HG02610 (cell line): ENCODE measurements around the gene COMMD7.
"Not testable (repeated sequence)": the region's sequence is repeated elsewhere in the genome, so short reads cannot be mapped to it uniquely, and the experiment has no call there.

Experiments used
- ATAC-seq: cut with Tn5 transposase; IDR thresholded peaks from one replicate; pipeline ENCODE4 v1.9.1; 2021; ENCODE audit warnings: mild to moderate bottlenecking, moderate library complexity; ENCODE audit not compliant: unreplicated experiment

COMMD7 gene

DNA sequence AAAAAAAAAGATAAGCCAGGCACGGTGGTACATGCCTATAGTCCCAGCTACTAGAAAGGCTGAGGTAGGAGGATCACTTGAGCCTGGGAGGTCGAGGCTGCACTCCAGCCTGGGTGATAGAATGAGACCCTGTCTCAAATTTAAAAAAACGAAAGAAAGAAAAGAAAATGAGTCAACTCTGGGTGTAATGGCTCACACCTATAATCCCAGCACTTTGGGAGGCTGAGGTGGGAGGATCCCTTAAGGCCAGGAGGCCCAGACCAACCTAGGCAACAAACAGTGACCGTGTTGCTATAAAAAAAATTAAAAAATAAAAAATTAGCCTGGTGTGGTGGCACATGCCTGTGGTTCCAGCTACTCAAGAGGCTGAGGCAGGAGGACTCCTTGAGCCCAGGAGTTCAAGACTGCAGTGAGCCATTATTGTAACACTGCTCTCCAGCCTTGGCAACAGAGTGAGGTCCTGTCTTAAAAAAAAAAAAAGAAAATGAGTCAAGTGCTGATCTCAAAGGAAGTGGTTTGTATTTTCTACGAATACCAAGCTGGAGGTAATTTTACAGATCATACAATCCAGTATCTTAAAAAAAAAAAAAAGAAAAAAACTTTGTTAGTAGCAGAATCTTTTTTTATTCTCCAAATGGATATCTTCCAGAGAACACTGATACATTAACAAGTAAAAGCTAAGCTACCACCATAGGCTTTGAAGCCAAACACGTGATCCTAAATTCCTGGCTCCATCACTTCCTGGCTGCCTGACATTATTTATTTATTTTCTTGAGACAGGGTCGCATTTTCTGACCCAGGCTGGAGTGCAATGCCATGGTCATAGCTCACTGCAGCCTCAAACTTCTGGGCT is 5.7 kb downstream of the COMMD7 start:
- no peak for ATAC-seq

DNA sequence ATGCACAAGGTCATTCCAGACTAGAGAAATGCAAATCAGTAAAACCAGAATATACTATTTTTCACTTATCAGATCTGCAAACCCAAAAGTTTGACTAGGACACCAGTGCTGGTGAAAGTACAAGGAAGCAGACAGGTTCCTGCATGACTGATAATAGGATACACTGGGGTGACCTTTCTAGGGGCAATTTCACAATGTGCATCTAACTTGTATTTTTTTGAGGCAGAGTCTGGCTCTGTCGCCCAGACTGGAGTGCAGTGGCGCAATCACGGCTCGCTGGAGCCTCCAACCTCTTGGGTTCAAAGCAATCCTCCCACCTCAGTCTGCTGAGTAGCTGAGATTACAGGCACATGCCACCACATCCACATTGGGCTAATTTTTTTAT is 11.4 kb downstream of the COMMD7 start:
- no peak for ATAC-seq

DNA sequence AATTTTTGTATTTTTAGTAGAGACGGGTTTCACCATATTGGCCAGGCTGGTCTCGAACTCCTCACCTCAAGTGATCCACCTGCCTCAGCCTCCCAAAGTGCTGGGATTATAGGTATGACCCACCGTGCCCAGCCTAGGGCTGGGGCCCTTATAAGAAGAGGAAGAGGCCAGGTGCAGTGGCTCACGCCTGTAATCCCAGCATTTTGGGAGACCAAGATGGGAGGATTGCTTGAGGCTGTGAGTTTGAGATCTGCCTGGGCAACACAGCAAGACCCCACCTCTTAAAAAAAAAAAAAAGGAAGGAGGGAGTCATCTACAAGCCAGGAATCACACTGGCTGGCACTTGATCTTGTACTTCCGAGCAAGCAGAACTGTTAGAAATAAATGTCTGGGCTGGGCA is 13.9 kb downstream of the COMMD7 start:
- ATAC-seq: not testable (repeated sequence)

DNA sequence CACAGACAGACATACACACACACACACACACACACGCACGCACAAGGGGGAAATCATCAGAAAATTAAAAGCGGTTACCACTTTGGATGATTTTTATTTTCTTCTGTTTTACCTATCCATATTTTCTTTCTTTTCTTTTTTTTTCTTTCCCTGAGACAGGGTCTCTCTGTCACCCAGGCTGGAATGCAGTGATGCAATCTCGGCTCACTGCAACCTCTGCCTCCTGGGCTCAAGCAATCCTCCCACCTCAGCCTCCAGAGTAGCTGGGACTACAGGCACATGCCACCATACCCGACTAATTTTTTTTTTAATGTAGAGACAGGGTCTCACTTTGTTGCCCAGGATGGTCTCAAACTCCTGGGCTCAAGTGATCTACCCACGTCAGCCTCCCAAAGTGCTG is 14.8 kb downstream of the COMMD7 start:
- not testable (repeated sequence) for ATAC-seq

DNA sequence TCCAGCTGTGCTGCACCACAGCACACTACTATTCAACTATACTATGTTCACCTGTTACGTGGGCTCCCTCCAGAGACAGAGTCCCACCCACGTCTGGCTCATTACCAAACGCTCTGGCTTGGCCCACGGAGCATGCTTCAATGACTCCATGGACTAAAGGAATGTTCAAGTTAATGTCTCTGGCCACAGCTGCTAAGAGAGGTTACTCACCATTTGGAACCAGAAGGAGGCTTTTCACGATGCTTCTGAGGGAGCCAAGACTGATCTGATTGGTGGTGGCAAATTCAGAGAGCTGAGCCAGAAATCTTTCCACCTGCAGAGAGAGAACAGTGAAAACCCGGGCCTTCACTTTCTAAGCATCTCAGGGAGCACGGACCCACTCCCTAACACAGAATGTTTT is 15.6 kb downstream of the COMMD7 start:
- ATAC-seq: no peak

DNA sequence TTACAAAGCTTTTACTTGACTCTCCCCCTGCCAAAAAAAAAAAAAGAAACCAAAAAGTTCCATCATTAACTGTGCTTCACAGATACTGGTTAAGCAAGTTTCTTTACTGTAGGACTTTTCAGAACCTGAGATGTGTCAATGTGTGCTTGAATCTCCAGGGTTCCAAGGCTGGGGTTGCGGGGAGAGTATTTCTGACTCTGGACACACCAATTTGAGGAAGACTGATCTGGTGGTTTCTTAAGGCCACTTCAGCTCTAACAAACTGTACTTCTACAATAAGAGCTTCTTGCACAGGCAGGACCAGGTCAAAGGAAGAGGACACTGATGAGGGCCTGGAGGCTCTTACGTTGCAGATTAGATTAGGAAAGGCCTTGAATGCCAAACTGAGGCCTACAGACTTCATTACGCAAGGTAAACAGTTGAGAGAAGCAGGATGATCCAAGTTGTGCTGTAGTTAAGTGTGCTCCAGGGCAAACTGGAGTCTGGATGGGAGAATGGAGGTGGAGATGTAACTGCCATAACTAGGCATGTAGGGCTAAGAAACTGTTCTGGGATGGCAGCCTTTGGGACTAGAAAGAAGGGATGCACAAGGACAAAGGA is 24.4 kb downstream of the COMMD7 start:
- ATAC-seq: no peak

DNA sequence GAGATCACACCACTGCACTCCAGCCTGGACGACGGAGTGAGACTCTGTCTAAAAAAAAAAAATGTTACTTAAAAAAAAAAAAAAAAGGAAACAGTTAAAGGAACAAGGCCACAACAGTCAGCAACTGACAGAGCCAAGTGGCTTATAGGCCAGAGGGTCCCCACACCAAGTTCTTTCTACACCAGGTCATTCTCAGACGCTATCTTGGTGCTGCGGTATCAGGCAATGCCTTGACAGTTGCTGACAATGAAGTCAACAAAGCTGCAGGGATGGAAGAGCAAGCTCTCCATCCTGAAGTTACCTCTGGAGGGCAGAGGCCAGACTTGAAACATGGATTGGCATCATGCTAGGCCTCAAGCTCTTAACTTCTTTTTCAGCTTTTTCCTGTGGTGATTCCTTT is 31.9 kb downstream of the COMMD7 start:
- no peak for ATAC-seq

DNA sequence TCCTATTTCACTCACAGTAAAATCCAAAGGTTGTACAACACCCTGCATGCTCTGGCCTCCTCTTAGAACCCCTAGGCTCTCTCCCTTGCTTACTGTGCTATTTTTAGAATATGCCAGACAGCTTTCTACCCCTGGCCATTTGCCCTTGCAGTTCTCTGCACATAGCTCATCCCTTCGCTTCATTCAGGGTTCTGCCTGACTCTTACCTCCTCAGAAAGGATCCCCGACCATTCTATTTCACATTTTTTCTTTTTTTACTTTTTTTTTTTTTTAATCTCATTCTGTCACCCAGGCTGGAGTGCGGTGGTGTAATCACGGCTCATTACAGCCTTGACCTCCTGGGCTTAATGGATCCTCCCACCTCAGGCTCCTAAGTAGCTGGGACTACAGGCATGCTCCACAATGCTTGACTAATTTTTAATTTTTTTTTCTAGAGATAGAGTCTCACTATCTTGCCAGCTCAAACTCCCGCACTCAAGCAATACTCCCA is 33.6 kb downstream of the COMMD7 start:
- no peak for ATAC-seq

DNA sequence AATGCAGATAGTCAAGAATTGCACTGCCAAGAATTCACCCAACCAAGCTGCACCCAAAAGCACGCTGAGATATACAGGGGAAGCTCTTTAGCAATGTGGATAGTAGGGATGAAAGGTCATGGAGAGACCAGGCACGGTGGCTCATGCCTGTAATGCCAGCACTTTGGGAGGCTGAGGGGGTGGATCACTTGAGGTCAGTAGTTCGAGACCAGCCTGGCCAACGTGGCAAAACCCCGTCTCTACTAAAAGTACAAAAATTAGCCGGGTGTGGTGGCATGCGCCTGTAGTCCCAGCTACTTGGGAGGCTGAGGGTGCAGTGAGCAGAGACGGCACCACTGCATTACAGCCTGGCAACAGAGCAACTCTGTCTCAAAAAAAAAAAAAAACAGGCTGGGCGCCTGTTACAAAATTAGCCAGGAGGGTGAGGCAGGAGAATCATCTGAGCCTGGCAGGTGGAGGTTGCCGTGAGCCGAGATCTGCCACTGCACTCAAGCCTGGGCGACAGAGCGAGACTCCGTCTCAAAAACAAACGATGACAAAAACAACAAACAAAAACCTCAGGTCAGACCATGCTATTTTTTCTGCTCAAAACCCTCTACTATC is 34.1 kb downstream of the COMMD7 start:
- ATAC-seq: not testable (repeated sequence)

DNA sequence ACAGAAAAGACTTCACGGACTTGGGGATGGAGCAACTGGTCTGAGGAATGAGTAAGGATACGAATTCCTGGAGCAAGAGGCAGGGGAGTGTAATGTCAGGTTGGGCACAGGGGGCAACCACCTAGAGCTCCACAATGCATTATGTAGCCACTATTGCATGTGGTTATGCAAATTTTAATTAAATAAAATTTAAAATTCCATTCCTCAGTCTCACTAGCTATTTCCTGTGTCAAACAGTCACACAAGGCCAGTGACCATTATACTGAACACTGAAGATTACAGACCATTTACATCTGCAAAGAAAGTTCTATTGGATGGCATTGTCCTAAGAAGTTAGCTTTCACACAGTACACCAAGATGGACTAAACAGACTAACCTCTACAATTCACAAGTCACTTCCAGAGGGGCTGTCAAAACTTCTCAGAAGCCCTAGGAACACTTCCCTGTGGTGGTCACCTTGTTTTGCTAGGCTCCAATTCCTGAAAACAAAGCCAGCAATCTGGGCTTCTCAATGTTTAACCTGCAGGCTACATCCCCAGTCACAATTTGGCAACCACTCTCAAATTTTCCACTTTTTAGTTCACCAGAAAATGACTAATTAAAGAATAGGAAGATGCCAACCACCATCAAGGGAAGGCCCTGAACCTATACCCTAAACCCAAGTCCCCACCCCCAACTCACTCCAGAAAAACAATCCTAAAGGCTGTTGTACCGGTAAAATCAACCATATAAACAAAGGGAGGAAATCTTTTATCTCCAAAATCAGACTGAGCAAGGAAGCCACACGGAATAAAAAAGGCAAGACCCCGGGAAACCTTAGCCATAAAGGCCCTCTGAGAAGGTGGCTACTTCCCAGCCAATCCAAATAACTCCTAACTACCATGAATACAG is 35.3 kb downstream of the COMMD7 start:
- ATAC-seq: no peak

DNA sequence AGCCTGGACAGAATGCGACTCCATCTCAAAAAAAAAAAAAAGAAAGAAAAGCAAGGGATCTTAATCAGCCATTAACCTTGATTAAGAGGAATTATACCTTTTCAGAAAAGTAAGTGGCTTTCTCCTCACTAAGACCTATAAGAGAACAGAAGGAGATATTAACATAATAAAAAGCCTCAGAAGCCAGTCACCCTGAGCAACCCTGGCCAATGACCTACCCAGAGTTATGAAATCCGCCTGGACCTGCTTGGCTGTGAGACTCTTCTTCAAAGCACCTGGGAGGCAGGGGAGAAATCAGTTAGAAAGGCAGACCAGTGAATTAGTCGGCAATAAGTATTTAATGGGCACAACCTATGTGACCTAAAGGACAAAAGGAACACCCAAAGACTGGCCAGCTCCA is 36.8 kb downstream of the COMMD7 start:
- ATAC-seq: no peak

DNA sequence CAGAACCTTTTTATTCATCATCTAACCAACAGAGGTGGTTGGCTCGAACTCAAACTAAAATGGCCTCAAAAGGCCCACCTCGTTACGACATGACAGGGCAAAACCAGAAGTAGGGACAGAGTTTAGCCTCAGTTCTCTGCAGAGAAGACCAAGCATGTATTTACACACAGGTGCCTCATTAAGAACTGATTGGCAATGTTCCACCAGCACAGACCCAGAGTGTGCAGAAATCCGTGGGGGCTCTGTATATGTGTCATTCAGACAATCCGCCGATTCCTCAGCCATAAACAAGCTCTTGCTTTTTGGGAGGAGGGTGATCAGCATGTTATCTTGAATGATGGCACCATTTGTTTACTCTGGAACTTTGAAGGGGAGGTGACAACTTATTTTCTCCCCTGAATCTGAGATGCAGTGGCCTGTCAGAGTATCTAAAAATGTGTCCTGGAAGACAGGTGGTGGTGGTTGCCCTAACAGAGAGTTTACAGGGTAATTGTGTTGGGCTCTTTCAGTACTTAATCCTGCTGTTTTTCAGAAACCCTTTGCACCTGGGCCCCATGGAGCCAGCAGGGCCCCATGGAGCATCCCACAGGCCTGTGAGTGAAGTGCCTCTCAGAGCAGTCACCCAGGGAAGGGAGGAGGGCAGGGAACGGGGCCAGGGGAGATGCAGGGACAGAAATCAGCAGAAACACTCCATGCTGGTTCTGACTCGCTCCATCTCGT is 40.4 kb downstream of the COMMD7 start:
- ATAC-seq: no peak

DNA sequence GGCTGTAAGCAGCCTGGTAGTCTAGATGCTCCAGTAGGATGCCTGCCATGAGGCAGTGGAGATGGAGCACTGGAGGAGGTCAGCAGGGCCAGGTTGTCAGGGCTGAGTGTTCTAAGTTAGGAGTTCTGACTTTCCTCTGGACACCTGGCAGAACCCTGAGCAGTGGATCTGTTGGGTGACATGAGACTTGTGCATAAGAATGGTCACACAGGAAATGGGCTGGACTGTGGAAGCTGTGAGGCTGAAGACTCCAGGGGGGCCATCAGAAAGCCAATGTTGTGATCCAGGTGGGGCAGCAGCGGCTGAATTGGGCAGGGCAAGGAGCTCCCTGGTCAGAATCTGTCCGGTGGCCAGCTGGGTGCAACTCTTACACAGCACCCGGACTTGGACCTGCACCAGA is 45.7 kb downstream of the COMMD7 start:
- no peak for ATAC-seq

DNA sequence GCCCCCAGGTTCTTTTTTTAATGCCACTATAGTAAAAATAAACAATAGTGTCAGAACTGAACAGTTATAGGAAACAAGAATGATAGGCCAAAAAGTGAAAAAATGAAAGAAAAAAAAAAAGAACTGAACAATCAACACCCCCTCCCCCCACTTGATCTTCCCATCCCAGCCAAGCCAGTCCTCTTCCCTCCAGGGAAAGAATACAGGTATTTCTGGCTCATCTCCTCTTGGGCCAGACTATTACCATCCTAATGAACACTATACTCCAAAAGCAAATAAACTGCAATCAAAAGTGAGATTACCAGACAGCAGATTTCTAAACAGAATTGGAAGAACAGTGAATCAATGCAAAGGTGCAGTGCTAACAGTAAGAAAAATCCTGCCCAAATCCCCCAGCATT is 48.2 kb downstream of the COMMD7 start:
- ATAC-seq: no peak

DNA sequence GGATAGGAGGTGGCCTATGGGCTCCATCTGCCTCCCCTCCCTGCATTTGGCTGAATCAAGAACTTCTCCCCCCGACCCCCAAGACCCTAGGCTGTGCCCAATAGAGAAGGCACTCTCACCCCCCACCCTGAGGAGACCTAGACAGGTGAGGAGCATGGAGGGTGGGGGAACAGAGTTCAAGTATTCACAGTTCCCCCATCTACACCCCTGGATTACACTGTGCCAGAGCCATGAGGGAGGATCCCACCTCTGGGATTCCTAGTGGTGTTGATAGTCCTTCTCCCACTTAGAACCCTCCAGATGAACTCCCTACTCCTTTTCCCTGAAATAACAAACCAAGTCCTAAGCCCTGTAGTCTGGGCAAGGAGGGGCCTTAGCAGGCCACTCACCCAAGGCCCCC is 54.3 kb downstream of the COMMD7 start:
- ATAC-seq: not testable (repeated sequence)

DNA sequence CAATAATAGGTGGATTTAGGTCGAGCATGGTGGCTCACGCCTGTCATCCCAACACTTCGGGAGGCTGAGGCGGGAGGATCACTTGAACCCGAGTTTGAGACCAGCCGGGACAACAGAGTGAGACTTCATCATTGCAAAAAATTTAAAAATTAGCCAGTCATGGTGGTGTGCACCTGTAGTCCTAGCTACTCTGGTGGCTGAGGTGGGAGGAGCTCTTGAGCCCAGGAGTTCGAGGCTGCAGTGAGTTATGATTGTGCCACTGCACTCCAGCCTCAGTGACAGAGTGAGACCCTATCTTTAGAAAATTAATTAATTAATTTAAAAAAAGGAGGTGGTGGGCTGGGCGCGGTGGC is 56.1 kb downstream of the COMMD7 start:
- no peak for ATAC-seq

DNA sequence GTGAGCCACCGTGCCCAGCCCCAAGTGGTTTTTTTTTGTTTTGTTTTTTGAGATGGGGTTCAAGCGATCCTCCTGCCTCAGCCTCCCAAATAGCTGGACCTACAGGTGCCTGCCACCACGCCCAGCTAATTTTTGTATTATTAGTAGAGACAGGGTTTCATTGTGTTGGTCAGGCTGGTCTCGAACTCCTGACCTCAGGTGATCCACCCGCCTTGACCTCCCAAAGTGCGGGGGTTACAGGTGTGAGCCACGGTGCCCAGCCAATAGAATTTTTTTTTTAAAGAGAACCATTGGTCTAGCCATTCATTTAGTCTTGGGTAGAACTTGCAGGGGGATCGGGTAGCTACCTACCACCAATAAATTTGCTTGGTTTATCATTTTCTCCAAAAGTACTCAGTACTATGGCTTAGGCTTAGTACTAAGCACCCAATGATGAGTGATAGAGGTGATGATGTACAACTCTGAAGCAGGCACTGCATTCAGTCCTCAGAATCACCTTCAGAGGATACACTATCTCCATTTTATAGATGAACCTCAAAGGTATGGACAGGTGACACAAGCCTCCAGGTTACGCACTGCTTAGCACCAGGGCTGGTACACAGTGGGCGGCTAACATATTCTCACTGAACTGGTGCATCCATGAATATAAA is 56.6 kb downstream of the COMMD7 start:
- no peak for ATAC-seq

DNA sequence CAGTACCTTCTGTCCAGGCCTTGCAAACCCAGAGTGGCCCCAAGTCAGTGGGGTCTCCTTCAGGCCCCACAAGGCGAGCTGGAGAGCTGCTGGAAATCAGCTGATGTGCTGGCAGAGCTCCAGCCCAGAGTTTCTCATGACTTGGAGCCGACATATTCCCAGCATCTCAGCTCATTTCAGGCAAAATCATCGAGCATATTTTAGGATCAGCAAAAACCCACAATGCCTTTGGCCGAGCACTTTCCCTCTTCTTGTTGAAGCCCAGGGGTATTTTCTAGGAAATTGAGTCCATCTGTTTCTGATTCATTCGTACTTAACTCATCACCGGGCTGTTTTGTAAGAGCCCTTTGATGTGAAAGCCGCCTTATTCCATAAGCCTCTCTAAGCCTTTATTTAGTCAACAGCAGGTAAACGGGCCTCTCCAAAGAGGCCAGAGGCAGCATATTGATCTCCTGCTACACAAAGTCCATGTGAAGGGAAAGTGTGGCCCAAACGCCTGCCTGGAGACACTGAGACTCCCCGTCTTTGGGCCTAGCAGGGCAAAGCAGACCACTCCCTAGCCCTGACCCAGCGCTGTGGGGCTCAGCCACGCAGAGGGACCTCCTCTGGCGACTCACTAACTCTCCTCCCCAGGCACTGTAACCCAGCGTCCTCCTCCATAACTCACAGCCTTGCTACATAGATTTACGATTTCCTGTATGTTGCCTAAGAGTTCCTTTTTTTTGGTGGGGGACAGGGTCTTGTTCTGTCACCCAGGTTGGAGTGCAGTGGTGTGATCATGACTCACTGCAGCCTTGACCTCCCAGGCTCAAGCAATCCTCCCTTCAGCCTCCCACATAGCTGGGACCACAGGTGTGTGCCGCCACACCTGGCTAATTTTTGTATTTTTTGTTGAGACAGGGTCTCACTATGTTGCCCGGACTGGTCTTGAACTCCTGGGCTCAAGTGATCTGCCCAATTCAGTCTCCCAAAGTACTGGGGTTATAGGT is 57.4 kb downstream of the COMMD7 start:
- ATAC-seq: no peak

DNA sequence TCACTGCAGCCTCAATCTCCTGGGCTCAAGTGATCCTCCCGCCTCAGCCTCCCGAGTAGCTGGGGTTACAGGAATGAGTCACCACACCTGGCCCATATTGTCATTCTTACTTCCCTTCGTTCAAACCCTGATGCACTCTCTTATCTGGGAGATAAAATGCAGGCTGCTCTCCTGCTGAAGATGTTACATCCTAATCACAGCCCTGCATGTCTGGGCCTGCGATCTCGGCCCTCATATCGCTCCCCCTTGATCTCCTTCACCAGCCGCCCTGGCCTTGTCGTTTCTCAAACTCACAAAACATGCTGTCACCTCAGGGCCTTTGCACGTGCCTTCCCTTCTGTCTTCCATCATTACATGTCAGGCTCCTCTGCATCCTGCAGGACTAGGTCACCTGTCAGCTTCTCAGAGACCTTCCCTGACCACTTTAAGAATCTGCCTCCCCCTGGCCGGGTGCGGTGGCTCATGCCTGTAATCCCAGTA is 60.7 kb downstream of the COMMD7 start:
- ATAC-seq: no peak
